ACC112 (cell line): Measurements from ENCODE around the gene FEN1.

Experiments
- H2AFZ ChIP-seq: fragments of 200-600 bp; sonication (generic); one replicate; pipeline ENCODE4 v1.6.0; 2017; ENCODE audit warnings: antibody characterized with exemption, low read length; ENCODE audit not compliant: unreplicated experiment
- H3K27ac ChIP-seq: fragments of 200-600 bp; sonication (generic); 2 replicates; pipeline ENCODE4 v1.5.1; 2014; ENCODE audit warnings: low read depth, mild to moderate bottlenecking, antibody characterized with exemption, low read length, moderate library complexity
- H3K27me3 ChIP-seq: fragments of 200-600 bp; sonication (generic); 2 replicates; pipeline ENCODE4 v1.6.1; 2014; ENCODE audit warnings: mild to moderate bottlenecking, antibody characterized with exemption, low read length, moderate library complexity, mixed read lengths; ENCODE audit not compliant: insufficient read depth
- H3K36me3 ChIP-seq: fragments of 200-600 bp; sonication (generic); 2 replicates; pipeline ENCODE4 v1.6.1; 2016; ENCODE audit warnings: mild to moderate bottlenecking, antibody characterized with exemption, low read length, moderate library complexity, mixed read lengths; ENCODE audit not compliant: insufficient read depth
- H3K4me1 ChIP-seq: fragments of 200-600 bp; sonication (generic); one replicate; pipeline ENCODE4 v1.6.1; 2016; ENCODE audit warnings: low read length, mixed read lengths; ENCODE audit not compliant: insufficient read depth, unreplicated experiment, control insufficient read depth
- H3K4me3 ChIP-seq: fragments of 200-600 bp; sonication (generic); 2 replicates; pipeline ENCODE4 v1.5.1; 2014; ENCODE audit warnings: mild to moderate bottlenecking, low read depth, low read length
- H3K79me2 ChIP-seq: fragments of 200-600 bp; sonication (generic); one replicate; pipeline ENCODE4 v1.6.0; 2016; ENCODE audit warnings: low read length; ENCODE audit not compliant: control insufficient read depth, unreplicated experiment, insufficient read depth

Gene FEN1

DNA sequence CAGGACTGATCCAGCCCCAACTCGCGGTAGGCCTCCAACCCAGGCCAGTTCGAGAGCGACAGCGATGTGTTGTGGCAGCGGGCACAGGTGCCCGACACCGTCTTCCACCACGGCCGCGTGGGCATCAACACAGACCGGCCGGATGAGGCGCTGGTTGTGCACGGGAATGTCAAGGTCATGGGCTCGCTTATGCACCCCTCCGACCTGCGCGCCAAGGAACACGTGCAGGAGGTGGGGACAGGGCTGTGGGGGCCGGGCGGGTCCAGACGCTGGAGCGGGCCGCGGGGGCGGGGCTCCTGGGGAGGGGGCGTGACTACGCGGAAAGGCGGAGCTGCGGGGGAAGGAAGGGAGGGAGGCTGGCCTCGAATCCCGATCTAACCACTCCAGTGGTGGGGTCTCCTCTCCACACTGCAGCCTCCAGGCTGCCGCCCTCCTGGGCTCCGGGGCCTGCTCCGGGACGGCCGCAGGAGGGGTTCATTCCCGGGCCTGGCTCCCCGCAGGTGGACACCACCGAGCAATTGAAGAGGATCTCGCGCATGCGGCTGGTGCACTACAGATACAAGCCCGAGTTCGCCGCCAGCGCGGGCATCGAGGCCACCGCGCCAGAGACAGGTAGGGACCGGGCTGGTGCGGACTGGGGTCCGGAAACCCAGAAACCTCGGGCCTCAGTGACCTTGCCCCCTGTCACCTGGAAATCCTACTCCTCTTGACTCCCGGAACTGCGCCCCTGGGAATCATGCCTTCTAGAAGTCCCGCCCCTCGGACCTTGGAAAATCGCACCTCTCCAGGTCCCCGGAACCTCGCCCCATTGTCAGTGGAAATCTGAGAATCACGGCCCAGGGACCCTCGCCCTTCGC, 15.2 kb upstream of the FEN1 start:
- Histone ChIP-seq H2AFZ (no peak overlapping the region), H3K4me3 (no peak overlapping the region), H3K36me3 (no peaks in the 10 kb centered on the region), H3K27me3 (no peaks in the 10 kb centered on the region), H3K4me1 (no peaks in the 10 kb centered on the region), H3K79me2 (no peaks in the 10 kb centered on the region), H3K27ac (no peak overlapping the region)

DNA sequence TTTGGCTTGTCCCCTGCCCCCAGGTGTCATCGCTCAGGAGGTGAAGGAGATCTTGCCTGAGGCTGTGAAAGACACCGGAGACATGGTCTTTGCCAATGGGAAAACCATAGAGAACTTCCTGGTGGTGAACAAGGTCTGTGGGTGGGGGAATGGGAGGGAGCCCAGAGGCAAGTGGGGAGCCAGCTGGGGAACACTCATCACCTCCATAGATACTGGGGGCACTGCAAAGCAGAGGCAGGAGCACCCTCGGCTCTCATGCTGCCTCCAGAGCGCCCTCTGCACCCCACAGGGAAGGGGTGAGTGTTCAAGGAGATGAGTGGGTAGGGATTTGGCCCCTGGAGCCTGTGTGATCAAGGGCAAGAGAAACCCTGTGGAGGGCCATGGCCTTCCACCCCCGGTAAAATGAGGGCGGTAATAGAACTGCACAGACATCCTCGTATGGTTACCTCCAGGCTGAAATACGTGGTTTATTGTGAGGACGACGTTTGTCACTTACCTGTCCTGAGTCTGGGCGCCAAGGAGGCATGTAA, 14.3 kb upstream of the FEN1 start:
- H3K27ac ChIP-seq = no peak overlapping the region
- no peak overlapping the region for H3K4me3 ChIP-seq
- H3K36me3 ChIP-seq = no peaks in the 10 kb centered on the region
- H2AFZ ChIP-seq = no peak overlapping the region
- no peaks in the 10 kb centered on the region for H3K4me1 ChIP-seq
- H3K27me3 ChIP-seq = no peaks in the 10 kb centered on the region
- no peaks in the 10 kb centered on the region for H3K79me2 ChIP-seq

DNA sequence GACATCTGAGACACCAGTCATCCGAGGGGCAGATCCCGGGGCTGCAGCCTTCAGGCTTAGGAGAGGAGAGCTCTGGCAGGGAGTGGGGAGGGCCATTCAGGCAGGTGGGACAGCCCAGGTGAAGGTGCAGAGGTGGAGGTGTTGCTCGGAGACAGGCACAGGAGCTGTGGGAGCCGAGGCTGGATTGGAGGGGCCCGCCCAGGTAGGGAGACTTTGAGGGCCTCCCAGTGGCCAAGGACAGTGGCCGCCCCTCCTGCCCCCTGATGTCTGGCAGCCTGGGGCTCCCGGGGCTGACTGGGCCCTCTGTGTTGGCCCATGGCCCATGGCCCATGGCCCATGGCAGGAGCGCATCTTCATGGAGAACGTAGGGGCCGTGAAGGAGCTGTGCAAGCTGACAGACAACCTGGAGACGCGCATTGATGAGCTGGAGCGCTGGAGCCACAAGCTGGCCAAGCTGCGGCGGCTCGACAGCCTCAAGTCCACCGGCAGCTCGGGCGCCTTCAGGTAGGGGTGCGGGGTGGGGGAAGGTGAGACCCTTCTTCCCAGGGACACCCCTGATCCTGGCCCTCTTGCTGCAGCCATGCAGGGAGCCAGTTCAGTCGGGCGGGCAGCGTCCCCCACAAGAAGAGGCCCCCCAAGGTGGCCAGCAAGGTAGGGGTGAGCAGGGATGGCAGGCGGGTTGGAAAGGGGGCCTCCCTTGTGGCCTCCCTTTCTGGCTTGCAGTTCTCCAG, 13.6 kb upstream of the FEN1 start:
- Histone ChIP-seq H3K36me3 (no peaks in the 10 kb centered on the region), H3K4me1 (no peaks in the 10 kb centered on the region), H3K79me2 (no peaks in the 10 kb centered on the region), H3K4me3 (no peak overlapping the region), H3K27ac (no peak overlapping the region), H2AFZ (no peak overlapping the region), H3K27me3 (no peaks in the 10 kb centered on the region)

DNA sequence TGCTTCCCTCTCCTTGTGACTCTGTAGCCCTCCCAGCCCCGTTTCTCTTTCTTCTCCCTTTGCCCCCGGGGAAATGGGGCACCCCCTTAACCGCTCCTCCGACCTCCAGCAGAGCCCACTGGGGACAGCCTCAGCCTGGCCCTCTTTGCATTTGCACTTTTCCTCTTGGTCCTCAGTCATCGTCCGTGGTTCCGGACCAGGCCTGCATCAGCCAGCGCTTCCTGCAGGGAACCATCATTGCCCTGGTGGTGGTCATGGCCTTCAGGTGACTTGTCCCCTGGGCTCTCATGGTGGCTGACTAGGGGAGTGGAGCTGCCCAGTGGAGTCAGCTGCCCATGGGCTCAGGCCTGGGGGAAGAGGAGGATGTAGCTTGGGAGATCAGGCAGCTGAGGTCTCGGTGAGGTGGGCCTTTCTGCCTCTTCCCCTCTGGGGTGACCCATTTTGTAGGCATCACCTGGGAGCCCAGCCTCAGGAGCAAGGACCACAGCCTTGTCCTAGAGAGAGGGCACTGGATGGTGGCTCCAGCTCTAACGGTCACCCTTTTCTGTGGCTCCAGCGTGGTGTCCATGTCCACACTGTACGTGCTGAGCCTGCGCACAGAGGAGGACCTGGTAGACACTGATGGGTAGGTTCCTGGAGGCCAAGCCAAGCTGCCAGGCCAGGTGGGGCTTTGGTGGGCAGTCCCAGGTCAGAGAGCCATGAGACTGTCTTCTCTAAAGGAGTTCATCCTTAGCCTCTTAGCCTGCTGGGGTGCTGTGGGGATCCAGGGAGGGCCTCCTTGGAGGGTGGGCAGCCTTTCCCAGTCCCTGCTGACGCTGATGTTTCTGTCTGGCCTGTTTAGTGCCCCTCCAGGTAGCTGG, 12.8 kb upstream of the FEN1 start:
- H3K36me3 ChIP-seq = no peaks in the 10 kb centered on the region
- H3K27me3 ChIP-seq = no peaks in the 10 kb centered on the region
- no peak overlapping the region for H3K4me3 ChIP-seq
- no peak overlapping the region for H2AFZ ChIP-seq
- no peaks in the 10 kb centered on the region for H3K4me1 ChIP-seq
- H3K27ac ChIP-seq = no peak overlapping the region
- H3K79me2 ChIP-seq = no peaks in the 10 kb centered on the region

DNA sequence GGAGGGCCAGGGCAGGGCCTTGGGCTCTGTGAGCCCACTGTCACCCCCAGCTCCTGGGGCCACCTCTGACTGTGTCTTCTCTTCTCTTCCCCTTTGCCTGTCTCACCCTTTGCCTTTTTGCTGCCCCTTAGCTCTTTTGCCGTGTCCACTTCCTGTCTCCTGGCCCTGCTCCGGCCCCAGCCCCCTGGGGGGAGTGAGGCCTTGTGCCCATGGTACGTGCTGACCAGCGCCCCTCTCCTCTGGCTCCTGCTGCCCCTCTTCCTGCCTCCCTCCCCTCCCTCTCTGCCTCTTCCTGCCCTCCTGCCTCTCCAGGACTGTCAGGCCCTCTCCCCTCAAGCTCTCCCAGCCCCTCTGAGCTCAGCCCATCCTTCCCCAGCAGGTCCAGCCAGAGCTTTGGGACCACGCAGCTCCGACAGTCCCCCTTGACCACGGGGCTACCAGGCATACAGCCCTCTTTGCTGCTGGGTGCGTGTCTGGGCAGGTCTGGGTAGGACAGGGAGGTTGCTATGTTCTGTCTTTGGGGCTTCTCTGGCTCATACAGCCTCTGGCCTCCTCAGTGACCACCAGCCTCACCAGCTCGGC, 12.0 kb upstream of the FEN1 start:
- no peak overlapping the region for H3K4me3 ChIP-seq
- H3K36me3 ChIP-seq = no peaks in the 10 kb centered on the region
- H3K27me3 ChIP-seq = no peaks in the 10 kb centered on the region
- H3K4me1 ChIP-seq = no peaks in the 10 kb centered on the region
- H3K27ac ChIP-seq = no peak overlapping the region
- H3K79me2 ChIP-seq = no peaks in the 10 kb centered on the region
- H2AFZ ChIP-seq = no peak overlapping the region

DNA sequence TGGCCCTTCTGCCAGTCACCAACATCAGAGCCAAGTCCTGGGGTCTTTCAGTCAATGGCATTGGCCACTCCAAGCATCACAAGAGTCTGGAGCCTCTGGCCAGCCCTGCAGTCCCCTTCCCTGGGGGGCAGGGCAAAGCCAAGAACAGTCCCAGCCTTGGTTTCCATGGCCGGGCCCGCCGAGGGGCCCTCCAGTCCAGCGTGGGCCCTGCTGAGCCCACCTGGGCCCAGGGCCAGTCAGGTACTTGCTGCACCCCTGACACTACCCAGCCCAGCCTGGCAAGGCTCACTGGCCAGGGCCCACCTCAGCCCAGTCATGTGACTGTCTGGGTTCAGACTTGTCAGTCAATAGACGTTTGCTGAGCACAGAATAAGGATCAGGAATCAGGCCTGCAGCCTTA, 11.1 kb upstream of the FEN1 start:
- Histone ChIP-seq H3K79me2 (no peaks in the 10 kb centered on the region), H2AFZ (no peak overlapping the region), H3K4me1 (no peaks in the 10 kb centered on the region), H3K36me3 (no peaks in the 10 kb centered on the region), H3K4me3 (no peak overlapping the region), H3K27ac (no peak overlapping the region), H3K27me3 (no peaks in the 10 kb centered on the region)

DNA sequence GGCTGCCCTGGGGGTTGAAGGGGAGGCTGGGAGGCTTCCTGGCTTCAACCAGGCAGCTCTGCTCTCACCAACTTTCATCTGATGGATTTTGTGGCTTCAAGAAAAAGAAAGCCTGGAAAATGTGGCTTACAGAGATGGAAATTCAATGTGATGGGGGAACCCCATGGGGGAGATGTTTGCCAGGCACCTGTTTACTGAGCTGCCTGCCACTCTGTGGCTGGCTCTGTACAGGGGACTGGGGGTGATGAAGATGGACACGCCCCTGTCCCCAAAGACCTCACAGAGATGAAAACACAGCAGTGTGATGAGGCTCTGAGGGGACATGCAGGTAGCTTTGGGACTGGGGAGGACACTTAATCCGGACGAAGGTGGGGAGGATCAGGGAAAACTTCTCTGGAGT, 10.4 kb upstream of the FEN1 start:
- Histone ChIP-seq H3K4me3 (no peak overlapping the region), H2AFZ (no peak overlapping the region), H3K4me1 (no peaks in the 10 kb centered on the region), H3K79me2 (no peaks in the 10 kb centered on the region), H3K36me3 (no peaks in the 10 kb centered on the region), H3K27me3 (no peaks in the 10 kb centered on the region), H3K27ac (no peak overlapping the region)

DNA sequence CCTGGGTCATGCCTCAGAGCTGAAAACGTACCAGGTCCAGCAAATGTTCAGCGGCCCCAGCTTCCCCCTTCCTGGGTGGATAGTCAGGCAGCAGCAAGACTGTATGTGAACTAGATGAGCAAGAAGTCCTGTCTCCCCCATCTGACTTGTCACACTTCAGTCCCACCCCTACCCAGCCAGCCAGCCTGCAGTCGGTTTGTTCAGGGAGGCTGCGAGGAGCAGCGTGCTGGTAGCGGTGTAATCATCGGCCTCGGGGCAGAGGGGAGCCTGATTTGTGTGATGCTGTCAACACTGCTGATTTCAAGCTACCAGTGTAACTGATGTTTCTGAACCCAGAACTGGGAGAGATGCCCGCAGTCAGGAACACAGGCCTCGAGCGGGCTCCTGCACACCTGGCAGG, 9.9 kb upstream of the FEN1 start:
- no peak overlapping the region for H3K4me3 ChIP-seq
- H3K36me3 ChIP-seq = no peaks in the 10 kb centered on the region
- no peak overlapping the region for H3K27ac ChIP-seq
- no peaks in the 10 kb centered on the region for H3K4me1 ChIP-seq
- no peak overlapping the region for H2AFZ ChIP-seq
- H3K27me3 ChIP-seq = no peaks in the 10 kb centered on the region
- no peaks in the 10 kb centered on the region for H3K79me2 ChIP-seq

DNA sequence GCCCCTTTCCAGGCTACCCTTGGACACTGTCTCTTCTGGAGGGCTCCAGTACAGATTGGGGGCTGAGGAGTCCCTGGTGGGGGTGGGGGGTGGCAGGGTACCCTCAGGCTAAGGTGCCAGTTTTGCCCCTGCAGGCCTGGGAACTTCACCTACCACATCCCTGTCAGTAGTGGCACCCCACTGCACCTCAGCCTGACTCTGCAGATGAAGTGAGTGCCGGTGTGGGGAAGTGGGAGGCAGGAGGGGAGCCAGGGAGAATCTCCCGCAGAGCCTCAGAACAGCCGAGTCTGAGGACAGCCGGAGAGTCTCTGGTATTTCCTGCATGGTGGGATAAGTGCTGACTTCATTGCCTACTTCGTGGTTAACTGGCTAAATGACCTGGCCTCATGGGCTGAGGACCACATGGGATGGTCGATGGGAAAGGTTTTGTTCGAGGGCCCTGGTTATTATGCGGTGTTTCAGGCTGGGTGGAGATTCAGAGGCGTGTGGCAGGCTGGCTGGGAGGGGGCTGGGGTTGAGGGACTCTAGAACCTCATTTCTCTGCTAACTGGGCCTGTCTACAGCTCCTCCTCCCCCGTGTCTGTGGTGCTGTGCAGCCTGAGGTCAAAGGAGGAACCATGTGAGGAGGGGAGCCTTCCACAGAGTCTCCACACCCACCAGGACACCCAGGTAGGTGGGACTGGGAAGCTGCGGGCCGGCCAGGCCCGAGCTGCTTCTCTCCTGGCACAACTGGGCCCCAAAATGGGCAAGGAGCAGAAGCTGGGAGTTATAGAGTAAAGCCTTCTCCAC, 8.8 kb upstream of the FEN1 start:
- Histone ChIP-seq H3K79me2 (no peaks in the 10 kb centered on the region), H3K27me3 (no peaks in the 10 kb centered on the region), H3K36me3 (no peaks in the 10 kb centered on the region), H2AFZ (no peak overlapping the region), H3K4me3 (no peak overlapping the region), H3K4me1 (no peaks in the 10 kb centered on the region), H3K27ac (no peak overlapping the region)

DNA sequence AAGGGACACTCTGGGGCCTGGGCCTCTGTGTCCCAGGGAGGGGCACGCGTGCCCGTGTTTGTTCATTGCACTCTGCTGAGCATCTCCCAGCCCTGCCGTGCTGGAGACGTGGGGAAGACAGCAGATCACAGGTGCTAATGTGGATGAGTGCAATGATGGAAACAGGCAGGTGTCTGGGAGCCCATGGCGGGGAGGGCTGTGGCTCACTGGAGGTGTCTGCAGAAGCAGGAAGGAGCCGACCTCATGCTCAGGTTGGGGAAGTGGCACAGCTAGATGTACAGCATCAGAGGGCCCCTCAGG, 8.3 kb upstream of the FEN1 start:
- Histone ChIP-seq H3K27ac (no peak overlapping the region), H2AFZ (no peak overlapping the region), H3K79me2 (no peaks in the 10 kb centered on the region), H3K4me3 (no peak overlapping the region), H3K27me3 (no peaks in the 10 kb centered on the region), H3K4me1 (no peaks in the 10 kb centered on the region), H3K36me3 (peaks cover 4% of the 10 kb centered on the region; the same call in 1 of the 2 replicates)
